ENCODE measurements around the gene CRTC3. TPM values are rescaled to one million over a fixed set of nuclear protein-coding genes. Genes with fewer than 3 reads are reported as not detected.
"Not testable (repeated sequence)": the region's sequence is repeated elsewhere in the genome, so short reads cannot be mapped to it uniquely, and the experiment has no call there.

CRTC3 gene
- total and polyA plus RNA-seq, 11 donors = 12.0 to 42.2 (median 24.0) TPM

DNA sequence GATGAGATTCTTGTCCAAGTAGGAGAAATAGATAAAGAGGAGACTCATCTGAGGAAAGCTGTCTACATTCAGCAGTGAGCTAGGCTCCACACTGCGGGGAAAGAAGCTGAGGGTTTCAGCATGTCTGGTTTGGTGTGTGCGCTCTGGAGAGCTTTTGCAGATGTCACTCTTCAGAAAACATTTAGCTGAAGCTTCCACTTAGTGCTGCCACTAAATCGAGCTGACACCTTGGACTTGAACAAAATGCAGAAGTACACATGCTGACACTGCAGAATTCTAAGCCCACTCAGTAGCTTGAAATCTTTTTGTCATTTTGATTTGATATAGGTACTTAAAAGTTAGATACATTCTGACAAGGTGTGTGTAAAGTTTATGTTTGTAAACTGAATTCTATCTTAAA, 32.3 kb upstream of the CRTC3 start:
- Histone ChIP-seq H3K4me1 (peaks cover 0 to 14% (median 6%) of the 10 kb centered on the region in 12 donors), H3K4me3 (no peak overlapping the region), H3K27me3 (no peaks in the 10 kb centered on the region), H3K9me3 (no peaks in the 10 kb centered on the region), H3K36me3 (peaks cover 0 to 100% (median 100%) of the 10 kb centered on the region in 9 donors), H3K27ac (no peak overlapping the region)
- TF ChIP-seq, protein P1, sequence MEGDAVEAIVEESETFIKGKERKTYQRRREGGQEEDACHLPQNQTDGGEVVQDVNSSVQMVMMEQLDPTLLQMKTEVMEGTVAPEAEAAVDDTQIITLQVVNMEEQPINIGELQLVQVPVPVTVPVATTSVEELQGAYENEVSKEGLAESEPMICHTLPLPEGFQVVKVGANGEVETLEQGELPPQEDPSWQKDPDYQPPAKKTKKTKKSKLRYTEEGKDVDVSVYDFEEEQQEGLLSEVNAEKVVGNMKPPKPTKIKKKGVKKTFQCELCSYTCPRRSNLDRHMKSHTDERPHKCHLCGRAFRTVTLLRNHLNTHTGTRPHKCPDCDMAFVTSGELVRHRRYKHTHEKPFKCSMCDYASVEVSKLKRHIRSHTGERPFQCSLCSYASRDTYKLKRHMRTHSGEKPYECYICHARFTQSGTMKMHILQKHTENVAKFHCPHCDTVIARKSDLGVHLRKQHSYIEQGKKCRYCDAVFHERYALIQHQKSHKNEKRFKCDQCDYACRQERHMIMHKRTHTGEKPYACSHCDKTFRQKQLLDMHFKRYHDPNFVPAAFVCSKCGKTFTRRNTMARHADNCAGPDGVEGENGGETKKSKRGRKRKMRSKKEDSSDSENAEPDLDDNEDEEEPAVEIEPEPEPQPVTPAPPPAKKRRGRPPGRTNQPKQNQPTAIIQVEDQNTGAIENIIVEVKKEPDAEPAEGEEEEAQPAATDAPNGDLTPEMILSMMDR (IDR thresholded peaks at IDR 0.05) = no peak
- ATAC-seq (peak in 2 of 4 donors; percentile 60 to 68), DNase-seq (no peak)
- 50 to 64% (median 58%) methylated on average over 3 of the region's 3 CpGs for WGBS, 4 donors
- intact Hi-C loops (cut with DNase I) = loop anchor here in 1 of 10 donors (10.0 kb wide), 1 partner anchor 387 kb away; the partner anchor contains the start of gene FES

DNA sequence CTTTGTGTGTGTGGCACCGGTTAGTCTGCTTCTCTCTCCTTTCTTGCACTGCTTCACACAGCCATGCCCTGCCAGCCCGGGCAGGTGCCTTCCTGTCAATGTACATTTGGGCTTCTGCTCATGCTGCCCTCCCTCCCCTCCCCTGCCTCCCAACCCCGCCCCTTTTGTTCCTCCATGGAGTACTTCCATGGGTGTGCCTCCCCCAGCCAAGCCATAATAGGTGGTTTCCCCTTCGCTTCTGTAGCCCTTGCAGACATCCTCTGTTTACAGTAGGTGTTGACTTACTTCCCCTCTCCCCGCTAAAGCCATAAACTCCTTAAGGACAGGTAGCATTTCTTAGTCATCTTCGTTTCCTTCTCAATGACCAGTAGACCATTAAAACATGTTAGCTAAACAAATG, 31.8 kb upstream of the CRTC3 start:
- TF ChIP-seq, protein P1 (IDR thresholded peaks at IDR 0.05) = no peak
- no peak for TF ChIP-seq POLR2A (IDR thresholded peaks at IDR 0.05)
- 75 to 83% (median 79%) methylated on average over 6 of the region's 6 CpGs for WGBS, 4 donors

DNA sequence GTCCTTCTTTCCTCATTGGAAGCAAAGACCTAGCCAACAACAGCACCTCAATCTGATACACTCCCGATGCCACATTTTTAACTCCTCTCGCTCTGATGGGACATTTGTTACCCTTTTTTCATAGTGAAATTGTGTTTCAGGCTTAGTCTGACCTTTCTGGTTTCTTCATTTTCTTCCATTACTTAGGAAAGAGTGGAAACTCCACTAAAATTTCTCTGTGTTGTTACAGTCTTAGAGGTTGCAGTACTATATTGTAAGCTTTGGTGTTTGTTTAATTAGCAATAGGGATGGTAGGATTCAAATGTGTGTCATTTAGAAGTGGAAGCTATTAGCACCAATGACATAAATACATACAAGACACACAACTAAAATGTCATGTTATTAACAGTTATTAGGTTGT, 29.6 kb upstream of the CRTC3 start:
- no peak for DNase-seq
- no peak for TF ChIP-seq POLR2A (IDR thresholded peaks at IDR 0.05)
- TF ChIP-seq, protein P1 (IDR thresholded peaks at IDR 0.05) = no peak
- H3K36me3 ChIP-seq = peaks cover 0 to 82% (median 78%) of the 10 kb centered on the region in 9 donors
- no peaks in the 10 kb centered on the region for H3K27me3 ChIP-seq
- H3K4me1 ChIP-seq = peaks cover 0 to 14% (median 6%) of the 10 kb centered on the region in 12 donors
- ATAC-seq = no peak
- intact Hi-C loops (cut with DNase I) = no loop called here
- no peaks in the 10 kb centered on the region for H3K9me3 ChIP-seq
- H3K27ac ChIP-seq = no peak overlapping the region
- H3K4me3 ChIP-seq = no peak overlapping the region
- WGBS, 4 donors = 87 to 95% (median 89%) methylated on average over 2 of the region's 2 CpGs

More for the DNA sequence above, 31.8 kb upstream of the CRTC3 start:
- Histone ChIP-seq H3K27me3 (no peaks in the 10 kb centered on the region), H3K36me3 (peaks cover 0 to 100% (median 100%) of the 10 kb centered on the region in 9 donors), H3K9me3 (no peaks in the 10 kb centered on the region), H3K4me3 (no peak overlapping the region), H3K4me1 (peaks cover 0 to 14% (median 6%) of the 10 kb centered on the region in 12 donors), H3K27ac (no peak overlapping the region)
- no peak for DNase-seq
- intact Hi-C loops (cut with DNase I) = loop anchor here in 1 of 10 donors (10.0 kb wide), 1 partner anchor 387 kb away; the partner anchor contains the start of gene FES
- peak in 2 of 4 donors; percentile 35 to 56 for ATAC-seq

DNA sequence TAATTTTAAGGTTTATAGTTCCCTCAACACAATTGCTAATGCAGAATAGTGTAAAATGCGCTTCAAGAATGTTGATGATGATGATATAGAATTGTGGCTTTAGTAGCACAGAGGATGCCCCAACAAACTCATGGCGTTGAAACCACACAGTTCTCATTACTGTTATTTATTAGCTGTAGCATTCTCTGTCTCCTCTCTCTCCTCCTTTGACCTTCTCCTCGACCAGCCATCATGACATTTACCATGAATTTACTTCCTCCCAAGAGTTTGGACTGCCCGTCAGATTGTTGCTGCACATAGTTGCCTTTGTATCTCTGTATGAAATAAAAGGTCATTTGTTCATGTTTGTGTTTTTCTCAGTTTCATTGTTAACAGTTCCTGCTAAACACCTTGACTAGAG, 27.8 kb upstream of the CRTC3 start:
- Histone ChIP-seq H3K4me1 (peaks cover 0 to 10% (median 3%) of the 10 kb centered on the region in 12 donors), H3K27me3 (no peaks in the 10 kb centered on the region), H3K9me3 (no peaks in the 10 kb centered on the region), H3K27ac (no peak overlapping the region), H3K4me3 (no peak overlapping the region), H3K36me3 (peaks cover 0 to 72% (median 60%) of the 10 kb centered on the region in 9 donors)
- DNase-seq (no peak), ATAC-seq (no peak)
- WGBS, 4 donors = 75 to 91% (median 82%) methylated on average over 4 of the region's 4 CpGs
- TF ChIP-seq POLR2A (IDR thresholded peaks at IDR 0.05) = no peak
- TF ChIP-seq, protein P1 (IDR thresholded peaks at IDR 0.05) = no peak
- intact Hi-C loops (cut with DNase I) = no loop called here

DNA sequence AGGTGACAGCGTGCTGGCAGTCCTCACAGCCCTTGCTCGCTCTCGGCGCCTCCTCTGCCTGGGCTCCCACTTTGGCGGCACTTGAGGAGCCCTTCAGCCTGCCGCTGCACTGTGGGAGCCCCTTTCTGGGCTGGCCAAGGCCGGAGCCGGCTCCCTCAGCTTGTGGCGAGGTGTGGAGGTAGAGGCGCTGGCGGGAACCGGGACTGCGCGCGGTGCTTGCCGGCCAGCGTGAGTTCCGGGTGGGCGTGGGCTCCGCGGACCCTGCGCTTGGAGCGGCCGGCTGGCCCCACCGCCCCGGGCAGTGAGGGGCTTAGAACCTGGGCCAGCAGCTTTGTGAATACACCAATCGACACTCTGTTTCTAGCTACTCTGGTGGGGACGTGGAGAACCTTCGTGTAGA, 18.9 kb upstream of the CRTC3 start:
- DNase-seq, H3K9me3 ChIP-seq, H3K27ac ChIP-seq, H3K4me3 ChIP-seq, H3K4me1 ChIP-seq, ATAC-seq, H3K27me3 ChIP-seq: not testable (repeated sequence)
- 93 to 100% (median 97%) methylated on average over 10 to 29 of the region's 29 CpGs for WGBS, 4 donors
- intact Hi-C loops (cut with DNase I) = loop anchor here in 1 of 10 donors (10.0 kb wide), 1 partner anchor 184 kb away; no protein-coding TSS in a partner anchor
- H3K36me3 ChIP-seq = peaks cover 0 to 14% (median 0%) of the 10 kb centered on the region in 9 donors

DNA sequence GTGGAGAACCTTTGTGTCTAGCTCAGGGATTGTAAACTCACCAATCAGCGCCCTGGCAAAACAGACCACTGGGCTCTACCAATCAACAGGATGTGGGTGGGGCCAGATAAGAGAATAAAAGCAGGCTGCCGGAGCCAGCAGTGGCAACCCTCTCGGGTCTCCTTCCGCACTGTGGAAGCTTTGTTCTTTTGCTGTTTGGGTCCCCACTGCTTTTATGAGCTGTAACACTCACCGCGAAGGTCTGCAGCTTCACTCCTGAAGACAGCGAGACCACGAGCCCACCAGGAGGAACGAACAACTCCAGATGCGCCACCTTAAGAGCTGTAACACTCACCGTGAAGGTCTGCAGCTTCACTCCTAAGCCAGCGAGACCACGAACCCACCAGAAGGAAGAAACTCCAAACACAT, 18.5 kb upstream of the CRTC3 start:
- DNase-seq, ATAC-seq, H3K27me3 ChIP-seq, H3K9me3 ChIP-seq, H3K4me3 ChIP-seq, H3K27ac ChIP-seq: not testable (repeated sequence)
- Histone ChIP-seq H3K36me3 (peaks cover 0 to 13% (median 0%) of the 10 kb centered on the region in 9 donors), H3K4me1 (peaks cover 0 to 11% (median 0%) of the 10 kb centered on the region in 12 donors)
- intact Hi-C loops (cut with DNase I) = loop anchor here in 1 of 10 donors (10.0 kb wide), 1 partner anchor 184 kb away; no protein-coding TSS in a partner anchor
- 89 to 97% (median 93%) methylated on average over 13 of the region's 13 CpGs for WGBS, 4 donors
